GM23338 (cell line): ENCODE data around the gene PTS.

Experiments used
- CTCF ChIP-seq, 2 experiments: fragments of 200-600 bp in 1 of 2; sonication (generic) in 1 of 2; conservative IDR thresholded peaks; 2 replicates each; pipeline versions ENCODE4 v1.5.1 to v1.6.1; 2016 to 2017; ENCODE audit warnings: antibody characterized with exemption in 2 of 2, low read depth in 2 of 2, mild to moderate bottlenecking in 2 of 2, moderate library complexity in 1 of 2
- EZH2 ChIP-seq: fragments of 200-600 bp; sonication (generic); IDR thresholded peaks from one replicate; pipeline ENCODE4 v1.8.0; 2017; ENCODE audit warnings: antibody characterized with exemption, mild to moderate bottlenecking, low read depth; ENCODE audit not compliant: unreplicated experiment
- EZH2phosphoT487 ChIP-seq: fragments of 200-600 bp; sonication (generic); IDR thresholded peaks from one replicate; pipeline ENCODE4 v1.8.1; 2018; ENCODE audit warnings: antibody characterized with exemption; ENCODE audit not compliant: unreplicated experiment

GRCh38 chr11:112269139-112269538 lies 42.9 kb downstream of the PTS start:
- no peak for TF ChIP-seq EZH2phosphoT487
- TF ChIP-seq CTCF (conservative IDR thresholded peaks at IDR 0.05; ENCODE audit: low read depth in 2 of 2) = no peak
- no peak for TF ChIP-seq EZH2
